SK-N-SH treated with all-trans-retinoic acid at 6 μM for 48 hours (cell line): Measurements from ENCODE around the gene THSD7A.

Source experiments
- CREB5 ChIP-seq: fragments of 250-450 bp; sonication (Bioruptor Pico); IDR thresholded peaks from 2 replicates; pipeline ENCODE4 v1.5.1; 2020; ENCODE audit warnings: low read depth, mild to moderate bottlenecking, moderate library complexity
- PPARA ChIP-seq: fragments of 250-450 bp; sonication (Bioruptor Pico); IDR thresholded peaks from 2 replicates; pipeline ENCODE4 v1.5.0; 2020; ENCODE audit warnings: mild to moderate bottlenecking, borderline replicate concordance
- RARB ChIP-seq: fragments of 250-450 bp; sonication (Bioruptor Pico); IDR thresholded peaks from 2 replicates; pipeline ENCODE4 v1.8.0; 2021; ENCODE audit warnings: mild to moderate bottlenecking, moderate library complexity
- SNAI2 ChIP-seq: fragments of 250-450 bp; sonication (Bioruptor Pico); IDR thresholded peaks from 2 replicates; pipeline ENCODE4 v1.5.0; 2020; ENCODE audit warnings: mild to moderate bottlenecking, moderate library complexity
- ZFP3 ChIP-seq: fragments of 250-450 bp; sonication (Bioruptor Pico); IDR thresholded peaks from 2 replicates; pipeline ENCODE4 v1.5.0; 2020; ENCODE audit warnings: mild to moderate bottlenecking, moderate library complexity
- TF ChIP-seq, protein P1 (sequence below): fragments of 250-450 bp; sonication (Bioruptor Pico); IDR thresholded peaks from 2 replicates; pipeline ENCODE4 v1.5.1; 2021; ENCODE audit warnings: mild to moderate bottlenecking, moderate library complexity
- TF ChIP-seq, protein P2 (sequence below): fragments of 250-450 bp; sonication (Bioruptor Pico); IDR thresholded peaks from 2 replicates; pipeline ENCODE4 v1.8.0; 2020; ENCODE audit warnings: mild to moderate bottlenecking, moderate library complexity, borderline replicate concordance
- TF ChIP-seq, protein P3 (sequence below): fragments of 250-450 bp; sonication (Bioruptor Pico); IDR thresholded peaks from 2 replicates; pipeline ENCODE4 v1.5.0; 2020; ENCODE audit warnings: mild to moderate bottlenecking, moderate library complexity

DNA sequence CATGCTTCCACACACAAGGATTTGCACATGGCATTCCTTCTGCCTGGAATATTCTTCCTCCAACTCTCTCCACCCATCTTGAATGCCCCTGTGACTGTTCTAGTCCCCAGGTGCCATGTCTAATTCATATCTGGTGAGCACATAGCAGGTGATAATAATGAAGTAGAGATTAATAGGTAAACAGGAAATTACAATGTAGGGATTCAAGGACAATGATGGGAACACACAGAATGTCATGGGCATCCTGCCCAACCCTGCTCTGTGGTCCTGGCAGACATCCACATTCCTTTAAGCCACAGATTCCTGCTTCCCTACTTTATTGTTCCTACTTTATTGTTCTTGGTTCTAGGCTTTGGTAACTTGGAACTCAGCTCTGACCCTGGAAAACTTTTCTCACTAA lies 115.8 kb downstream of the THSD7A start:
- TF ChIP-seq, protein P1, sequence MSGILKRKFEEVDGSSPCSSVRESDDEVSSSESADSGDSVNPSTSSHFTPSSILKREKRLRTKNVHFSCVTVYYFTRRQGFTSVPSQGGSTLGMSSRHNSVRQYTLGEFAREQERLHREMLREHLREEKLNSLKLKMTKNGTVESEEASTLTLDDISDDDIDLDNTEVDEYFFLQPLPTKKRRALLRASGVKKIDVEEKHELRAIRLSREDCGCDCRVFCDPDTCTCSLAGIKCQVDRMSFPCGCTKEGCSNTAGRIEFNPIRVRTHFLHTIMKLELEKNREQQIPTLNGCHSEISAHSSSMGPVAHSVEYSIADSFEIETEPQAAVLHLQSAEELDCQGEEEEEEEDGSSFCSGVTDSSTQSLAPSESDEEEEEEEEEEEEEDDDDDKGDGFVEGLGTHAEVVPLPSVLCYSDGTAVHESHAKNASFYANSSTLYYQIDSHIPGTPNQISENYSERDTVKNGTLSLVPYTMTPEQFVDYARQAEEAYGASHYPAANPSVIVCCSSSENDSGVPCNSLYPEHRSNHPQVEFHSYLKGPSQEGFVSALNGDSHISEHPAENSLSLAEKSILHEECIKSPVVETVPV = no peak
- TF ChIP-seq PPARA (CRISPR knock-in tag) (no peak), RARB (CRISPR knock-in tag) (no peak), CREB5 (no peak), ZFP3 (CRISPR knock-in tag) (no peak), SNAI2 (CRISPR knock-in tag) (no peak)
- TF ChIP-seq, protein P2, sequence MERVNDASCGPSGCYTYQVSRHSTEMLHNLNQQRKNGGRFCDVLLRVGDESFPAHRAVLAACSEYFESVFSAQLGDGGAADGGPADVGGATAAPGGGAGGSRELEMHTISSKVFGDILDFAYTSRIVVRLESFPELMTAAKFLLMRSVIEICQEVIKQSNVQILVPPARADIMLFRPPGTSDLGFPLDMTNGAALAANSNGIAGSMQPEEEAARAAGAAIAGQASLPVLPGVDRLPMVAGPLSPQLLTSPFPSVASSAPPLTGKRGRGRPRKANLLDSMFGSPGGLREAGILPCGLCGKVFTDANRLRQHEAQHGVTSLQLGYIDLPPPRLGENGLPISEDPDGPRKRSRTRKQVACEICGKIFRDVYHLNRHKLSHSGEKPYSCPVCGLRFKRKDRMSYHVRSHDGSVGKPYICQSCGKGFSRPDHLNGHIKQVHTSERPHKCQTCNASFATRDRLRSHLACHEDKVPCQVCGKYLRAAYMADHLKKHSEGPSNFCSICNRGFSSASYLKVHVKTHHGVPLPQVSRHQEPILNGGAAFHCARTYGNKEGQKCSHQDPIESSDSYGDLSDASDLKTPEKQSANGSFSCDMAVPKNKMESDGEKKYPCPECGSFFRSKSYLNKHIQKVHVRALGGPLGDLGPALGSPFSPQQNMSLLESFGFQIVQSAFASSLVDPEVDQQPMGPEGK = no peak
- TF ChIP-seq, protein P3, sequence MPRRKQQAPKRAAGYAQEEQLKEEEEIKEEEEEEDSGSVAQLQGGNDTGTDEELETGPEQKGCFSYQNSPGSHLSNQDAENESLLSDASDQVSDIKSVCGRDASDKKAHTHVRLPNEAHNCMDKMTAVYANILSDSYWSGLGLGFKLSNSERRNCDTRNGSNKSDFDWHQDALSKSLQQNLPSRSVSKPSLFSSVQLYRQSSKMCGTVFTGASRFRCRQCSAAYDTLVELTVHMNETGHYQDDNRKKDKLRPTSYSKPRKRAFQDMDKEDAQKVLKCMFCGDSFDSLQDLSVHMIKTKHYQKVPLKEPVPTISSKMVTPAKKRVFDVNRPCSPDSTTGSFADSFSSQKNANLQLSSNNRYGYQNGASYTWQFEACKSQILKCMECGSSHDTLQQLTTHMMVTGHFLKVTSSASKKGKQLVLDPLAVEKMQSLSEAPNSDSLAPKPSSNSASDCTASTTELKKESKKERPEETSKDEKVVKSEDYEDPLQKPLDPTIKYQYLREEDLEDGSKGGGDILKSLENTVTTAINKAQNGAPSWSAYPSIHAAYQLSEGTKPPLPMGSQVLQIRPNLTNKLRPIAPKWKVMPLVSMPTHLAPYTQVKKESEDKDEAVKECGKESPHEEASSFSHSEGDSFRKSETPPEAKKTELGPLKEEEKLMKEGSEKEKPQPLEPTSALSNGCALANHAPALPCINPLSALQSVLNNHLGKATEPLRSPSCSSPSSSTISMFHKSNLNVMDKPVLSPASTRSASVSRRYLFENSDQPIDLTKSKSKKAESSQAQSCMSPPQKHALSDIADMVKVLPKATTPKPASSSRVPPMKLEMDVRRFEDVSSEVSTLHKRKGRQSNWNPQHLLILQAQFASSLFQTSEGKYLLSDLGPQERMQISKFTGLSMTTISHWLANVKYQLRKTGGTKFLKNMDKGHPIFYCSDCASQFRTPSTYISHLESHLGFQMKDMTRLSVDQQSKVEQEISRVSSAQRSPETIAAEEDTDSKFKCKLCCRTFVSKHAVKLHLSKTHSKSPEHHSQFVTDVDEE = no peak
